Fibroblast of the aortic adventitia (primary cell): ENCODE results near the gene KRTAP1-5. TPM values are rescaled to one million over a fixed set of nuclear protein-coding genes. Genes with fewer than 3 reads are reported as not detected.

Experiments
- DNase-seq: peaks from one replicate; pipeline ENCODE4 v3.0.0-alpha.2; 2010; ENCODE audit warnings: low read depth
- H3K4me3 ChIP-seq: 2 replicates; pipeline ENCODE4 v1.5.1; 2011; ENCODE audit warnings: low read depth, mild to moderate bottlenecking, control low read depth, low read length, moderate library complexity
- CTCF ChIP-seq: IDR thresholded peaks from 2 replicates; pipeline ENCODE4 v1.5.1; 2011; ENCODE audit warnings: mild to moderate bottlenecking, low read length, control low read depth, inconsistent platforms; ENCODE audit not compliant: insufficient read depth
- small RNA-seq: library from RNA; depleted of rRNA; stranded (forward); fragments of <200 nt; gene quantifications from one replicate; pipeline ENCODE3, GENCODE V24; 2012
- total RNA-seq: library from RNA; depleted of rRNA; stranded (reverse); fragments of >200 nt; gene quantifications from 2 replicates; pipeline ENCODE4 v1.2.3, GENCODE V29; 2012; ENCODE audit warnings: low replicate concordance

The KRTAP1-5 gene
- total RNA-seq, 1 donor: 1.4 TPM

- no peak for DNase-seq
- H3K4me3 ChIP-seq: no peak overlapping the region
- no peak for TF ChIP-seq CTCF
Observed at GRCh38 chr17:40980117-40980516, 46.9 kb downstream of the KRTAP1-5 start.

- H3K4me3 ChIP-seq: no peak overlapping the region
- TF ChIP-seq CTCF: no peak
- no peak for DNase-seq
Observed at GRCh38 chr17:40978575-40979151, 48.3 kb downstream of the KRTAP1-5 start.

Small RNAs within 50 kb of the gene (small RNA-seq; reads per million reads assigned to genes)
- not detected for gene KRTAP3-4P

Other genes starting within 250 kb of the KRTAP1-5 start
- gene KRT27, start 244.7 kb downstream of the KRTAP1-5 start, total RNA-seq: not detected in 2 replicates
- gene KRT28, start 227.2 kb downstream of the KRTAP1-5 start, total RNA-seq: not detected in 2 replicates
- 12.2 TPM in 1 of 2 replicates, not detected in the other for gene KRT10, start 204.6 kb downstream of the KRTAP1-5 start, total RNA-seq
- not detected in 2 replicates for gene KRT12, start 160.0 kb downstream of the KRTAP1-5 start, total RNA-seq
- not detected in 2 replicates for gene KRT20, start 142.0 kb downstream of the KRTAP1-5 start, total RNA-seq
- not detected in 2 replicates for gene KRT23, start 89.6 kb downstream of the KRTAP1-5 start, total RNA-seq
- gene KRT39, start 60.3 kb downstream of the KRTAP1-5 start, total RNA-seq: not detected in 2 replicates
- not detected in 2 replicates for gene KRT40, start 42.9 kb downstream of the KRTAP1-5 start, total RNA-seq
- not detected in 2 replicates for gene KRTAP3-3, start 33.0 kb downstream of the KRTAP1-5 start, total RNA-seq
- gene KRTAP3-2, start 27.3 kb downstream of the KRTAP1-5 start, total RNA-seq: not detected in 2 replicates
- gene KRTAP3-1, start 18.1 kb downstream of the KRTAP1-5 start, total RNA-seq: not detected in 2 replicates
- gene KRTAP1-4, start 3.0 kb upstream of the KRTAP1-5 start, total RNA-seq: not detected in 2 replicates
- not detected in 2 replicates for gene KRTAP1-3, start 7.7 kb upstream of the KRTAP1-5 start, total RNA-seq
- not detected in 2 replicates for gene KRTAP1-1, start 14.2 kb upstream of the KRTAP1-5 start, total RNA-seq
- not detected in 2 replicates for gene KRTAP2-1, start 20.1 kb upstream of the KRTAP1-5 start, total RNA-seq
- not detected in 2 replicates for gene KRTAP2-2, start 28.0 kb upstream of the KRTAP1-5 start, total RNA-seq
- gene KRTAP2-3, start 32.9 kb upstream of the KRTAP1-5 start, total RNA-seq: not detected in 2 replicates
- gene KRTAP2-4, start 38.7 kb upstream of the KRTAP1-5 start, total RNA-seq: not detected in 2 replicates
- gene KRTAP4-7, start 56.9 kb upstream of the KRTAP1-5 start, total RNA-seq: not detected in 2 replicates
- not detected in 2 replicates for gene KRTAP4-8, start 70.9 kb upstream of the KRTAP1-5 start, total RNA-seq
- gene KRTAP4-16, start 75.0 kb upstream of the KRTAP1-5 start, total RNA-seq: not detected in 2 replicates
- not detected in 2 replicates for gene KRTAP4-9, start 78.2 kb upstream of the KRTAP1-5 start, total RNA-seq
- not detected in 2 replicates for gene KRTAP4-11, start 91.2 kb upstream of the KRTAP1-5 start, total RNA-seq
- not detected in 2 replicates for gene KRTAP4-12, start 97.0 kb upstream of the KRTAP1-5 start, total RNA-seq
- not detected in 2 replicates for gene KRTAP4-6, start 113.3 kb upstream of the KRTAP1-5 start, total RNA-seq
- gene KRTAP4-5, start 122.6 kb upstream of the KRTAP1-5 start, total RNA-seq: not detected in 2 replicates
- gene KRTAP4-4, start 133.5 kb upstream of the KRTAP1-5 start, total RNA-seq: not detected in 2 replicates
- gene KRTAP4-3, start 141.0 kb upstream of the KRTAP1-5 start, total RNA-seq: not detected in 2 replicates
- not detected in 2 replicates for gene KRTAP4-2, start 151.0 kb upstream of the KRTAP1-5 start, total RNA-seq
- not detected in 2 replicates for gene KRTAP4-1, start 157.7 kb upstream of the KRTAP1-5 start, total RNA-seq
- not detected in 2 replicates for gene KRTAP9-1, start 162.7 kb upstream of the KRTAP1-5 start, total RNA-seq
- gene KRTAP9-2, start 199.4 kb upstream of the KRTAP1-5 start, total RNA-seq: not detected in 2 replicates
- not detected in 2 replicates for gene KRTAP9-3, start 205.2 kb upstream of the KRTAP1-5 start, total RNA-seq
- not detected in 2 replicates for gene KRTAP9-8, start 210.8 kb upstream of the KRTAP1-5 start, total RNA-seq
- gene KRTAP9-4, start 222.5 kb upstream of the KRTAP1-5 start, total RNA-seq: not detected in 2 replicates
- gene KRTAP9-9, start 228.2 kb upstream of the KRTAP1-5 start, total RNA-seq: not detected in 2 replicates
- gene KRTAP9-6, start 238.2 kb upstream of the KRTAP1-5 start, total RNA-seq: not detected in 2 replicates
- gene KRTAP9-7, start 248.5 kb upstream of the KRTAP1-5 start, total RNA-seq: not detected in 2 replicates